GM23338 (cell line): ENCODE measurements around the gene TNS3. TPM values are rescaled to one million over a fixed set of nuclear protein-coding genes. Genes with fewer than 3 reads are reported as not detected.

ENCODE experiments used
- ATAC-seq: fragments of 200-7000 bp; cut with Tn5 transposase; 3 replicates; pipeline ENCODE4 v1.9.1; 2020
- DNase-seq: peaks from one replicate; pipeline ENCODE4 v3.0.0-alpha.2; 2015; ENCODE audit warnings: low spot score
- H2AFZ ChIP-seq: fragments of 200-600 bp; sonication (generic); 2 replicates; pipeline ENCODE4 v1.8.0; 2016; ENCODE audit warnings: antibody characterized with exemption, mild to moderate bottlenecking, moderate library complexity
- H3F3A ChIP-seq: fragments of 200-600 bp; sonication (generic); replicated peaks from 2 replicates; pipeline ENCODE4 v1.8.0; 2017; ENCODE audit warnings: antibody characterized with exemption, mixed run types, low read depth
- H3K27ac ChIP-seq: fragments of 200-600 bp; sonication (generic); 2 replicates; pipeline ENCODE4 v1.6.1; 2016; ENCODE audit warnings: low read depth
- H3K27me3 ChIP-seq: fragments of 200-600 bp; sonication (generic); 2 replicates; pipeline ENCODE4 v1.8.0; 2016; ENCODE audit warnings: mild to moderate bottlenecking, mixed run types, moderate library complexity; ENCODE audit not compliant: insufficient read depth
- H3K36me3 ChIP-seq: fragments of 200-600 bp; sonication (generic); 2 replicates; pipeline ENCODE4 v1.8.0; 2016; ENCODE audit warnings: mild to moderate bottlenecking; ENCODE audit not compliant: insufficient read depth
- H3K4me1 ChIP-seq: fragments of 200-600 bp; sonication (generic); 2 replicates; pipeline ENCODE4 v1.8.0; 2016; ENCODE audit warnings: mild to moderate bottlenecking, moderate library complexity; ENCODE audit not compliant: insufficient read depth
- H3K4me2 ChIP-seq: fragments of 200-600 bp; sonication (generic); 2 replicates; pipeline ENCODE4 v1.7.1; 2017; ENCODE audit warnings: mixed run types
- H3K4me3 ChIP-seq: fragments of 200-600 bp; sonication (generic); 2 replicates; pipeline ENCODE4 v1.6.1; 2016; ENCODE audit warnings: mixed run types
- H3K79me2 ChIP-seq: fragments of 200-600 bp; sonication (generic); replicated peaks from 2 replicates; pipeline ENCODE4 v1.8.0; 2017; ENCODE audit warnings: mild to moderate bottlenecking; ENCODE audit not compliant: insufficient read depth
- H3K9me2 ChIP-seq: fragments of 200-600 bp; sonication (generic); 2 replicates; pipeline ENCODE4 v1.8.0; 2017; ENCODE audit not compliant: insufficient read depth
- H4K20me1 ChIP-seq: fragments of 200-600 bp; sonication (generic); replicated peaks from 2 replicates; pipeline ENCODE4 v1.8.0; 2017; ENCODE audit warnings: mild to moderate bottlenecking; ENCODE audit not compliant: insufficient read depth
- H3K27ac Mint-ChIP-seq: 2 replicates; pipeline ENCODE4 v1.8.0; 2020; ENCODE audit warnings: inconsistent platforms, mild to moderate bottlenecking, moderate library complexity, mixed read lengths
- H3K27me3 Mint-ChIP-seq: 3 replicates; pipeline ENCODE4 v1.8.0; 2022; ENCODE audit warnings: low read depth, mild to moderate bottlenecking, moderate library complexity, mixed read lengths, inconsistent platforms; ENCODE audit not compliant: insufficient read depth, poor library complexity
- H3K36me3 Mint-ChIP-seq: 3 replicates; pipeline ENCODE4 v1.8.0; 2021; ENCODE audit warnings: low read depth, mild to moderate bottlenecking, inconsistent platforms, moderate library complexity, mixed read lengths
- H3K4me1 Mint-ChIP-seq: 3 replicates; pipeline ENCODE4 v1.8.0; 2020; ENCODE audit warnings: mild to moderate bottlenecking, inconsistent platforms, mixed read lengths
- H3K4me3 Mint-ChIP-seq: 3 replicates; pipeline ENCODE4 v1.8.0; 2021; ENCODE audit warnings: moderate library complexity, mild to moderate bottlenecking, inconsistent platforms, mixed read lengths
- H3K9me3 Mint-ChIP-seq: 3 replicates; pipeline ENCODE4 v1.8.0; 2020; ENCODE audit warnings: moderate library complexity, mild to moderate bottlenecking, inconsistent platforms, mixed read lengths
- CREB1 ChIP-seq: fragments of 250-450 bp; sonication (Bioruptor Pico); IDR thresholded peaks from 2 replicates; pipeline ENCODE4 v1.5.0; 2020; ENCODE audit warnings: low read depth, mild to moderate bottlenecking, moderate library complexity
- CTCF ChIP-seq, 2 experiments: fragments of 200-600 bp in 1 of 2; sonication (generic) in 1 of 2; conservative IDR thresholded peaks; 2 replicates each; pipeline versions ENCODE4 v1.5.1 to v1.6.1; 2016 to 2017; ENCODE audit warnings: antibody characterized with exemption in 2 of 2, low read depth in 2 of 2, mild to moderate bottlenecking in 2 of 2, moderate library complexity in 1 of 2
- EZH2 ChIP-seq: fragments of 200-600 bp; sonication (generic); IDR thresholded peaks from one replicate; pipeline ENCODE4 v1.8.0; 2017; ENCODE audit warnings: antibody characterized with exemption, mild to moderate bottlenecking, low read depth; ENCODE audit not compliant: unreplicated experiment
- EZH2phosphoT487 ChIP-seq: fragments of 200-600 bp; sonication (generic); IDR thresholded peaks from one replicate; pipeline ENCODE4 v1.8.1; 2018; ENCODE audit warnings: antibody characterized with exemption; ENCODE audit not compliant: unreplicated experiment
- NANOG ChIP-seq: IDR thresholded peaks from 2 replicates; pipeline ENCODE4 v1.6.1; 2016; ENCODE audit warnings: antibody characterized with exemption, borderline replicate concordance
- POLR2AphosphoS5 ChIP-seq: IDR thresholded peaks from 2 replicates; pipeline ENCODE4 v1.6.1; 2016; ENCODE audit warnings: antibody characterized with exemption, low read depth
- STAT1 ChIP-seq: IDR thresholded peaks from one replicate; pipeline ENCODE4 v1.6.1; 2016; ENCODE audit warnings: antibody characterized with exemption; ENCODE audit not compliant: unreplicated experiment
- ZNF114 ChIP-seq: fragments of 250-450 bp; sonication (Bioruptor Pico); IDR thresholded peaks from 2 replicates; pipeline ENCODE4 v1.5.0; 2020; ENCODE audit warnings: mild to moderate bottlenecking, moderate library complexity
- ZNF331 ChIP-seq: fragments of 250-450 bp; sonication (Bioruptor Pico); IDR thresholded peaks from 2 replicates; pipeline ENCODE4 v1.5.0; 2020; ENCODE audit warnings: low read depth, mild to moderate bottlenecking, moderate library complexity
- polyA plus RNA-seq: library from polyadenylated mRNA; unstranded; fragments of >200 nt; fragmentation: Nextera tagmentation; extraction: Ambion mirVana; gene quantifications from 2 replicates; pipeline ENCODE4 v1.2.1, GENCODE V29; 2016
- total RNA-seq: library from RNA; depleted of rRNA; stranded (reverse); fragments of >200 nt; shearing (Covaris generic); gene quantifications from 2 replicates; pipeline ENCODE4 v1.2.3, GENCODE V29; 2014
- TF ChIP-seq, protein P1 (sequence below): IDR thresholded peaks from one replicate; pipeline ENCODE4 v1.6.1; 2018; ENCODE audit warnings: antibody characterized with exemption; ENCODE audit not compliant: unreplicated experiment
- TF ChIP-seq, protein P2 (sequence below): fragments of 250-450 bp; sonication (Bioruptor Pico); IDR thresholded peaks from 2 replicates; pipeline ENCODE4 v1.5.0; 2020; ENCODE audit warnings: mild to moderate bottlenecking, moderate library complexity

TNS3 gene
- total and polyA plus RNA-seq, 2 experiments from 2014 or later, result 6.2 to 28.7 TPM

- Histone ChIP-seq H3K4me1 (no peaks in the 10 kb centered on the region), H3K9me2 (no peaks in the 10 kb centered on the region), H3K36me3 (no peaks in the 10 kb centered on the region), H3K27ac (no peak overlapping the region), H3K4me3 (no peak overlapping the region), H3K27me3 (no peaks in the 10 kb centered on the region), H2AFZ (no peak overlapping the region), H3K79me2 (peaks cover 16% of the 10 kb centered on the region), H3K4me2 (no peak overlapping the region), H3F3A (no peaks in the 10 kb centered on the region), H4K20me1 (peaks cover 7% of the 10 kb centered on the region; the same call in 1 of the 2 replicates)
- no peaks in the 10 kb centered on the region for H3K9me3 Mint-ChIP-seq
- H3K36me3 Mint-ChIP-seq, result peaks cover 4% of the 10 kb centered on the region; the same call in 1 of the 3 replicates
- peak; percentile 65 for ATAC-seq
- peaks cover 11% of the 10 kb centered on the region; the same call in 2 of the 3 replicates for H3K4me1 Mint-ChIP-seq
- no peak for DNase-seq
- H3K27ac Mint-ChIP-seq, result no peak overlapping the region
- TF ChIP-seq ZNF331, result no peak
- no peak for TF ChIP-seq ZNF114 (CRISPR knock-in tag)
- no peak for TF ChIP-seq STAT1
- no peak overlapping the region for H3K4me3 Mint-ChIP-seq
- peaks cover 8% of the 10 kb centered on the region for H3K27me3 Mint-ChIP-seq
Measured at GRCh38 chr7:47443049-47443448, 138.9 kb downstream of the TNS3 start.

- H3K27ac ChIP-seq, result no peak overlapping the region
- H3K4me3 ChIP-seq, result no peak overlapping the region
- no peak overlapping the region for H2AFZ ChIP-seq
- DNase-seq, result no peak
- H3K4me2 ChIP-seq, result no peak overlapping the region
- no peak overlapping the region for H3K27ac Mint-ChIP-seq
- H3K4me3 Mint-ChIP-seq, result no peak overlapping the region
- no peak for ATAC-seq
- peaks cover 4% of the 10 kb centered on the region; the same call in 1 of the 3 replicates for H3K36me3 Mint-ChIP-seq
- no peak for TF ChIP-seq CREB1
- TF ChIP-seq NANOG, result no peak
- no peak for TF ChIP-seq ZNF114 (CRISPR knock-in tag)
- TF ChIP-seq, protein P1, sequence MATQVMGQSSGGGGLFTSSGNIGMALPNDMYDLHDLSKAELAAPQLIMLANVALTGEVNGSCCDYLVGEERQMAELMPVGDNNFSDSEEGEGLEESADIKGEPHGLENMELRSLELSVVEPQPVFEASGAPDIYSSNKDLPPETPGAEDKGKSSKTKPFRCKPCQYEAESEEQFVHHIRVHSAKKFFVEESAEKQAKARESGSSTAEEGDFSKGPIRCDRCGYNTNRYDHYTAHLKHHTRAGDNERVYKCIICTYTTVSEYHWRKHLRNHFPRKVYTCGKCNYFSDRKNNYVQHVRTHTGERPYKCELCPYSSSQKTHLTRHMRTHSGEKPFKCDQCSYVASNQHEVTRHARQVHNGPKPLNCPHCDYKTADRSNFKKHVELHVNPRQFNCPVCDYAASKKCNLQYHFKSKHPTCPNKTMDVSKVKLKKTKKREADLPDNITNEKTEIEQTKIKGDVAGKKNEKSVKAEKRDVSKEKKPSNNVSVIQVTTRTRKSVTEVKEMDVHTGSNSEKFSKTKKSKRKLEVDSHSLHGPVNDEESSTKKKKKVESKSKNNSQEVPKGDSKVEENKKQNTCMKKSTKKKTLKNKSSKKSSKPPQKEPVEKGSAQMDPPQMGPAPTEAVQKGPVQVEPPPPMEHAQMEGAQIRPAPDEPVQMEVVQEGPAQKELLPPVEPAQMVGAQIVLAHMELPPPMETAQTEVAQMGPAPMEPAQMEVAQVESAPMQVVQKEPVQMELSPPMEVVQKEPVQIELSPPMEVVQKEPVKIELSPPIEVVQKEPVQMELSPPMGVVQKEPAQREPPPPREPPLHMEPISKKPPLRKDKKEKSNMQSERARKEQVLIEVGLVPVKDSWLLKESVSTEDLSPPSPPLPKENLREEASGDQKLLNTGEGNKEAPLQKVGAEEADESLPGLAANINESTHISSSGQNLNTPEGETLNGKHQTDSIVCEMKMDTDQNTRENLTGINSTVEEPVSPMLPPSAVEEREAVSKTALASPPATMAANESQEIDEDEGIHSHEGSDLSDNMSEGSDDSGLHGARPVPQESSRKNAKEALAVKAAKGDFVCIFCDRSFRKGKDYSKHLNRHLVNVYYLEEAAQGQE, result no peak
- TF ChIP-seq POLR2AphosphoS5, result no peak
- TF ChIP-seq EZH2phosphoT487, result no peak
- no peak for TF ChIP-seq EZH2
- TF ChIP-seq CTCF (conservative IDR thresholded peaks at IDR 0.05; ENCODE audit: low read depth in 2 of 2), result no peak
- TF ChIP-seq, protein P2, sequence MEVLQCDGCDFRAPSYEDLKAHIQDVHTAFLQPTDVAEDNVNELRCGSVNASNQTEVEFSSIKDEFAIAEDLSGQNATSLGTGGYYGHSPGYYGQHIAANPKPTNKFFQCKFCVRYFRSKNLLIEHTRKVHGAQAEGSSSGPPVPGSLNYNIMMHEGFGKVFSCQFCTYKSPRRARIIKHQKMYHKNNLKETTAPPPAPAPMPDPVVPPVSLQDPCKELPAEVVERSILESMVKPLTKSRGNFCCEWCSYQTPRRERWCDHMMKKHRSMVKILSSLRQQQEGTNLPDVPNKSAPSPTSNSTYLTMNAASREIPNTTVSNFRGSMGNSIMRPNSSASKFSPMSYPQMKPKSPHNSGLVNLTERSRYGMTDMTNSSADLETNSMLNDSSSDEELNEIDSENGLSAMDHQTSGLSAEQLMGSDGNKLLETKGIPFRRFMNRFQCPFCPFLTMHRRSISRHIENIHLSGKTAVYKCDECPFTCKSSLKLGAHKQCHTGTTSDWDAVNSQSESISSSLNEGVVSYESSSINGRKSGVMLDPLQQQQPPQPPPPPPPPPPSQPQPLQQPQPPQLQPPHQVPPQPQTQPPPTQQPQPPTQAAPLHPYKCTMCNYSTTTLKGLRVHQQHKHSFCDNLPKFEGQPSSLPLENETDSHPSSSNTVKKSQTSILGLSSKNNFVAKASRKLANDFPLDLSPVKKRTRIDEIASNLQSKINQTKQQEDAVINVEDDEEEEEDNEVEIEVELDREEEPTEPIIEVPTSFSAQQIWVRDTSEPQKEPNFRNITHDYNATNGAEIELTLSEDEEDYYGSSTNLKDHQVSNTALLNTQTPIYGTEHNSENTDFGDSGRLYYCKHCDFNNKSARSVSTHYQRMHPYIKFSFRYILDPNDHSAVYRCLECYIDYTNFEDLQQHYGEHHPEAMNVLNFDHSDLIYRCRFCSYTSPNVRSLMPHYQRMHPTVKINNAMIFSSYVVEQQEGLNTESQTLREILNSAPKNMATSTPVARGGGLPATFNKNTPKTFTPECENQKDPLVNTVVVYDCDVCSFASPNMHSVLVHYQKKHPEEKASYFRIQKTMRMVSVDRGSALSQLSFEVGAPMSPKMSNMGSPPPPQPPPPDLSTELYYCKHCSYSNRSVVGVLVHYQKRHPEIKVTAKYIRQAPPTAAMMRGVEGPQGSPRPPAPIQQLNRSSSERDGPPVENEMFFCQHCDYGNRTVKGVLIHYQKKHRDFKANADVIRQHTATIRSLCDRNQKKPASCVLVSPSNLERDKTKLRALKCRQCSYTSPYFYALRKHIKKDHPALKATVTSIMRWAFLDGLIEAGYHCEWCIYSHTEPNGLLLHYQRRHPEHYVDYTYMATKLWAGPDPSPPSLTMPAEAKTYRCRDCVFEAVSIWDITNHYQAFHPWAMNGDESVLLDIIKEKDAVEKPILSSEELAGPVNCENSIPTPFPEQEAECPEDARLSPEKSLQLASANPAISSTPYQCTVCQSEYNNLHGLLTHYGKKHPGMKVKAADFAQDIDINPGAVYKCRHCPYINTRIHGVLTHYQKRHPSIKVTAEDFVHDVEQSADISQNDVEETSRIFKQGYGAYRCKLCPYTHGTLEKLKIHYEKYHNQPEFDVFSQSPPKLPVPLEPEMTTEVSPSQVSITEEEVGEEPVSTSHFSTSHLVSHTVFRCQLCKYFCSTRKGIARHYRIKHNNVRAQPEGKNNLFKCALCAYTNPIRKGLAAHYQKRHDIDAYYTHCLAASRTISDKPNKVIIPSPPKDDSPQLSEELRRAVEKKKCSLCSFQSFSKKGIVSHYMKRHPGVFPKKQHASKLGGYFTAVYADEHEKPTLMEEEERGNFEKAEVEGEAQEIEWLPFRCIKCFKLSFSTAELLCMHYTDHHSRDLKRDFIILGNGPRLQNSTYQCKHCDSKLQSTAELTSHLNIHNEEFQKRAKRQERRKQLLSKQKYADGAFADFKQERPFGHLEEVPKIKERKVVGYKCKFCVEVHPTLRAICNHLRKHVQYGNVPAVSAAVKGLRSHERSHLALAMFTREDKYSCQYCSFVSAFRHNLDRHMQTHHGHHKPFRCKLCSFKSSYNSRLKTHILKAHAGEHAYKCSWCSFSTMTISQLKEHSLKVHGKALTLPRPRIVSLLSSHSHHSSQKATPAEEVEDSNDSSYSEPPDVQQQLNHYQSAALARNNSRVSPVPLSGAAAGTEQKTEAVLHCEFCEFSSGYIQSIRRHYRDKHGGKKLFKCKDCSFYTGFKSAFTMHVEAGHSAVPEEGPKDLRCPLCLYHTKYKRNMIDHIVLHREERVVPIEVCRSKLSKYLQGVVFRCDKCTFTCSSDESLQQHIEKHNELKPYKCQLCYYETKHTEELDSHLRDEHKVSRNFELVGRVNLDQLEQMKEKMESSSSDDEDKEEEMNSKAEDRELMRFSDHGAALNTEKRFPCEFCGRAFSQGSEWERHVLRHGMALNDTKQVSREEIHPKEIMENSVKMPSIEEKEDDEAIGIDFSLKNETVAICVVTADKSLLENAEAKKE, result no peak
- TF ChIP-seq STAT1, result no peak
- peaks cover 16% of the 10 kb centered on the region for H3K79me2 ChIP-seq
- peaks cover 8% of the 10 kb centered on the region for H3K27me3 Mint-ChIP-seq
- H3F3A ChIP-seq, result no peaks in the 10 kb centered on the region
- no peaks in the 10 kb centered on the region for H3K36me3 ChIP-seq
- H3K4me1 Mint-ChIP-seq, result peaks cover 11% of the 10 kb centered on the region; the same call in 2 of the 3 replicates
- H3K27me3 ChIP-seq, result no peaks in the 10 kb centered on the region
- peaks cover 7% of the 10 kb centered on the region; the same call in 1 of the 2 replicates for H4K20me1 ChIP-seq
- H3K4me1 ChIP-seq, result no peaks in the 10 kb centered on the region
- H3K9me2 ChIP-seq, result no peaks in the 10 kb centered on the region
- H3K9me3 Mint-ChIP-seq, result no peaks in the 10 kb centered on the region
Measured at GRCh38 chr7:47442605-47442865, 139.4 kb downstream of the TNS3 start.
